DMS79 (cell line): ENCODE data around the gene BLVRA.

Source experiments
- DNase-seq: peaks from one replicate; lab custom pipeline; 2025; lab: John Stamatoyannopoulos, UW

BLVRA gene

DNA sequence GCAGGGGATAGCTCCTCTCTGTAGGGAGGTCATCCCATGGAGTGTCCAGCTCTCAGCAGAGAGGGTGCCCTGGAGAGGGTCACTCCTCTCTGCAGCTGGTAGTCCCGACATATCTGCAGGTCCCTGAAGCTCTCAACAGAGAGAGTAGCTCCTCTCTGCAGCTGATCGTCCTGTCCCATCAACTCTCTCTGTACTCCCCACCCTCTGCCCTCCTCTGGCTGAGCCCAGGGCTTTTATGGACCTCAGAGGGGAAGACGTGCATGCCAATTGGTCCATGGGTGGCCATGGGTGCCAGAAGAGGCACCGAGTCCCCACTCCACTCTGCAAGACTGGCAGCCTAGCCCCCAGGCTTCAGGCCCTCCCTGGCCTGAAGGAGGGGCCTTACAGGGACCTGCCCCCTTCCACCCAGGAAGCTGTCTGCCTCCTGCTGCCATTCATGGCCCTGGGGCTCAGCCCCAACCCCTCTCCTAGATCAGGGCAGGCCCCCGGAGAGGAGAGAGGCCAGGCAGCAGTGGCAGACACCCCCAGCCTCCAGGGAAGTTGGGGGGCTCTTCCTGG lies 9.0 kb upstream of the BLVRA start:
- no peak for DNase-seq

DNA sequence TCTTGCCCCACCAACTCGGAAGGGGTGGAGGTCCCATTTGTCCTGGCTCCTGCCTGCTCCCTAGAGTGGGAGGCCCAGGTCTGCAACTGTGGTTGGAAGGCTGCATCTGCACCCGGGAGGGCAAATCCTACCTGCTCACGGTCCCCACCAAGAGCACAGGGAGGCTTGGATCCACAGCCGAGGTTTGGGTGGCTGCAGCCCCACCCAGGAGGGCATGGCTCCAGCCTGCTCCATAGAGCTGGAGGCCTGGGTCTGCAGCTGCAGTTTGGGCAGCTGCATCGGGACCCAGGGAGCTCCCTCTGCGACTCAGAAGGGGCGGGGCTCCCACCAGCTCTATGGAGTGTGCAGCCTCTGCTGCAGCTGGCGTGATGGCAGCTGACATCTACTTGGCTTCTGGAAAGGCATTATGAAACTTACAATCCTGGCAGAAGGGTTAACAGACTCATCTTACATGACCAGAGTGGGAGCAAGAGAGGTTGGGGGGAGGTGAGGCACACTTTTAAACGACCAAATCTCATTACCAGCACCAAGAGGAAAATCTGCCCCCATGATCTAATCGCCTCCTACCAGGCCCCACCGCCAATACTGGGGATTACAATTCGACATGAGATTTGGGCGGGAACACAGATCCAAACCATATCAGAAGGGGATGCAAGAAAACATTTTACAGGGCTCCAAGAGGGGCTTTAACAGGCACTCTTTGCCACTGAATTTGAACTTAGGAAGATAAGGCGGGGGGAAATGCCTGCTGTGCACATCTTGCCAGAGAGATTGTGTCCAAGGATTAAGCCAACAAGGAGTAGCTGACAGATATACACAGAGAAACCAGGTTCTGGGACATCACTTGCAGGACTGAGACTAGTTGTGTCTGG lies 8.2 kb upstream of the BLVRA start:
- DNase-seq, result no peak

DNA sequence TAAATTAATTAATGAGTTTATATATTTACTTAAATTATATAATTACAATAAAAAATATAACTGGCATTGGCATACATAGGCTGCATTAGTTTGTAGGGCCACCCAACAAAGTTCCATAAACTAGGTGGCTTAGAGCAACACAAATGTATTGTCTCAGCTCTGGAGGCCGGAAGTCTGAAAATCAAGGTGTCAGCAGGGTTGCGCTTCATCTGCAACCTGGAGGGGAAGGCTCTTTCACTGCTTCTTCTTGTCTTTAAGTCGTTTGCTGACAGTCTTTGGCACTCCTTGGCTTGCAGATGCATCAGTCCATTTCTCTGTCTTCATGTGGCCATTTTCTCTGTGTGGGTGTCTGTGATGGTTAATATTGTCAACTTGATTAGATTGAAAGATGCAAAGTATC lies 6.1 kb upstream of the BLVRA start:
- no peak for DNase-seq

DNA sequence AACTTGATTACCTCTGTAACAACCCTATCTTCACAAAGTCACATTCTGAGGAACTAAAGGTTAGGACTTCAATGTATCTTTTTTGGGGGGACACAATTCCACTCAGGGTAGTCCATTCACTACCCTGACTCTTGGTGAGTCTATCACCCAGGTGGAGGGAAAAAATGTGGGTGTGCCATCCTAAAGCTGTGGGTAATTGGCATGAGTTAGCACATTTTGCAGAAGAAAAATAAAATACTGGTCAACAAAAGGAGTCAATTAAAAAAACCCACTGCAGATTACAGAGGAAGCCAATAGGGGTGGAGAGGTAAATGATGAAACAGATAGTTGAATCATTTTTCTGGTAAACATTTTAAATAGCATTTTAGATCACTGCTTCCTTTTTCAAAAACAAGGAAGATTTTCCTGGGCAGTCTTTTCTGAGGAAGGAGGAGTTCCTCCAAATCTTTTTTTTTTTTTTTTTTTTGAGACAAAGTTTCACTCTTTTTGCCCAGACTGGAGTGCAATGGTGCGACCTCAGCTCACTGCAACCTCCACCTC lies 5.1 kb upstream of the BLVRA start:
- DNase-seq, result no peak

DNA sequence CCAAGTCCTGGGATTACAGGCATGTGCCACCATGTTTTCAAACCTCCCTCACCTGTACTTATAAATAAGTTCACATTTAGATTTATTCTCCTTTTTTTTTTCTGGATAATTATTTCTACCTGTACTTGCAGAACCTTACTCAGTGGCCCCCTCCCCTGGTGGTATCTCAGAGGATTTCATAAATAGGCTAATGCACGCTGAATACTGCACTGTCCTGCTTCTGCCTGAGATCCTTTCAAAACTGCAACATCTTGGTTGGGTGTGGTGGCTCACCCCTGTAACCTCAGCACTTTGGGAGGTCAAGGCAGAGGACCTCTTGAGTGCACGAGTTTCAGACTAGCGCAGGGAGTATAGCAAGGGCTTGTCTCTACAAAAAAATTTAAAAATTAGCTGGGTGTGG lies 4.6 kb upstream of the BLVRA start:
- DNase-seq, result no peak

DNA sequence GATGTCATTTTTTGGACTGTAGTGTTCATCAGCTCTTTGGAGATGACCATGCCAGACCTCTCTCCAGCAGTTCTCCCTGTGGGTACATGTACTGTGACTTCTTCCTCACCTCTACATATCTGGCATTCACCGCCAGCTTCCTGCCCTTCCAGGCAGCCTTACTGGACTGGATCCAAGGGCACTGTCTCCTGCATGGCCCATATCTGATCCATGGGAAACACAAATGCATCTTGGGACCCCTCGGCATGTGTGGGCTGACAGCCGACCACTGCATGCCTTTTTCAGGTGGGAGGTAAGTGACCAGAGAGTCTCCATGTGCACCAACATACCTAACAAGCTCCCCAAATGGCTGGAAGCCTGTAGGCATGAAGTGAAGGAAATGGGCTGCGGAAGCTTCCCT lies 3.9 kb upstream of the BLVRA start:
- DNase-seq, result no peak

DNA sequence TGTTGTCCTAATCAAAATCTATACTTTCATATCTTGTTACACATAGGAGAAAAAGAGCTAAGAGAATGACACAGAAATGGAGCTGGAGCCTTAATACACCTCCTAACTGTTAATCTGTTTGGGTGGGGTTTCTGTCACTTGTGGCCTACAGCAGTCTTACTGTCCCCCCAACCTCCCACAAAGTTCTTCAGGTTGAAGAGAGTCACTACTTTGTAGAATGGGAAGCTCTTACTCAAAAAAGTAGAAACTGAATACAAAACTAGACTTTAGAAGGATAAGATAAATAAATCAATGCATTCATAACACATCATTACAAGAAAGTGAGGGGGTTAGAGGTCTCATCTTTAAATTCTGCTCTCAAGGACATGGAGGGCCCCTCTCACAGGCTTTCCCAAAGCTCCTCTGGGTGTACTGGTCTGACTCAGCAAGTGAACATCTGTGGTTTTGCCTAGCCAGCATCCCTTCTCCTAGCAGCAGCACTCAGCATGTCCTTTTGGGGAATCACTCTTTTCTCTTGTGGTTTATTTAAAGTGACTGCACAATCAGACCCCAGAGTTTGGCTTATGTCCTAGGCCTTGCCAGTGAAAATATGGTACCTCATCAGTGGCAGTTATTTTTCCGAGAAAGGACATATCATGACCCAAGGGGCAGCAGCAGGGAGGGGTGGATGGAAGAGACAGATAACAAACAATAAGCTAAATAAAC lies 2.0 kb upstream of the BLVRA start:
- no peak for DNase-seq

DNA sequence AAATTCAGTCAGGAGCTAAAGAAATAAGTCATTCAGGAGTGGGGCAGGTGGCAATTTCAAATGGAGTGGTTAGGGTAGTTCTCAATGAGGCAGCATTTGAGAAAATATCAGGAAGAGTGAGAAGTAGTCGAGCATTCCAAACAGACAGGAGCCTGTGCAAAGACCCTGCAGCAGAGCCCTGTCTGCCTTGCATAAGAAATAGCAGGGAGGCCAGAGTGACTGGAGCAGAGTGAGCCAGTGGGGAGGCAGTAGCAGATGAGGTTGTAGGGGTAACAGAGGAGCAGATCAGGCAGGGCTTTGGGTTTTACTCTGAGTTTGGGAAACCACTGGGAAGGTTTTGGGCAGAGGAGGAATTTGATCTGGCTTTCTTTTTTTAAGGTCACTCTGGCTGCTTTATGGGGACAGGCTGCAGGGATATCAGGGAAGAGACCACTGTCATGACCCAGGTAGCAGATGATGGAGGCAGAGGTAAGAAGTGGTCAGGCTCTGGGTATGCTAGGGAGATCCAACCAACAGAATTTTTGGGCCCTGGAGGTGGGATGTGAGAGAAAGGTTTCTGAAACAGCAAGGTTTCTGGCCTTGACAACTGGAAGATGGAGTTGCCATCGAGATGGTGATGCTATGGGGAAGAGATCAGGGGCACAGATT lies 1.3 kb upstream of the BLVRA start:
- DNase-seq, result no peak

DNA sequence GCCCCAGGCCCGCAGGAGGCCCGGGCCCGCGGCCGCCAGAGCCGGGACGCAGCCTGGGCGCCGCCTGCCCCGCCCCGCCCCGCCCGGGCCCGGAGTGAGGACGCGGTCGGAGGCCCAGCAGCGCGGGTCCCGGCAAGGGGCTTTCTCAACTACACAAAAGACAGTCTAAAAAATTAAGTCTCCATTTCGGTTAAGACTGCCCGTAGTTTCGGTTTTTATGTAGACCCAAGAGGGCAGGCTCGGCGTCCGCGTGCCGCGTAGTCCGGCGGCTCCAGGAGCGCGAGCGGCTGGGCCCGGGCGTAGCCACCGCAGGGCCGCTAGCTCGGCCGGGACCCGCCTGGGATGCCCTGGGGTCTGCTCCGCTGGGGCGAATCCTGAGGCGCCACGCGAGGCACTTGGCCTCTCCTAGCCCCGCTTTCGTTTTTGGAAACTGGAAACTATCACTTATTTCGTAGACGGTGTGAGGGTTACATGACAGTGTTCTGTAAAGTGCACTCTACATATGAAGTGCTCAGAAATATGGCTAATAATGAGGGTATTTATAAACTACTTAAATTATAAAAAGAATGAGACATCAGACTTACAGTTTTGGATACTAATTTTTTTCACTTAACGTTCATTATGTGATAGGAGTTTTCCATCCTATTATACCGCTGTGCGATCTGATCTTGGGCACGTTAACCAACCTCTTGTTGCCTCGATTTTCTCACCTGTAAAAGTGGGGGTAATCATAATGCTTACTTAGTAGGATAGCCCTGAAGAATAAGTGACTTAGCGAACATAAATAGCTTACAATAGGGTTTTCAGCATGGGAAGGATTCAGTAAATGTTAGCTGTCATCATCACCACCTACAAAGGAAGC lies 573 bp downstream of the BLVRA start:
- DNase-seq, result peak; percentile 8

DNA sequence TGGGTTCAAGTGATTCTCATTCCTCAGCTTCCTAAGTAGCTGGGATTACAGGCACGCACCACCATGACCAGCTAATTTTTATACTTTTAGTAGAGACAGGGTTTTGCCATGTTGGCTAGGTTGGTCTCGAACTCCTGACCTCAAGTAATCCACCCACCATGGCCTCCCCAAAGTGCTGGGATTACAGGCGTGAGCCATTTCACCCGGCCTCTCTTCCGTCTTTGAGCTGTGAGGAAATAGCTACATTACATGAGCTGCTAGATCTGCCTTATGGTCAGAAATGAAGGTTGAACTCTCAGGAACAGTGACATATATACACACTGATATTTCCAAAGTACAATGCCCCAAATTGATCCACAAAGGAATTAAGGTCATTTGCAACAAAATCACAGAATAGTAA lies 2.4 kb downstream of the BLVRA start:
- DNase-seq, result no peak

DNA sequence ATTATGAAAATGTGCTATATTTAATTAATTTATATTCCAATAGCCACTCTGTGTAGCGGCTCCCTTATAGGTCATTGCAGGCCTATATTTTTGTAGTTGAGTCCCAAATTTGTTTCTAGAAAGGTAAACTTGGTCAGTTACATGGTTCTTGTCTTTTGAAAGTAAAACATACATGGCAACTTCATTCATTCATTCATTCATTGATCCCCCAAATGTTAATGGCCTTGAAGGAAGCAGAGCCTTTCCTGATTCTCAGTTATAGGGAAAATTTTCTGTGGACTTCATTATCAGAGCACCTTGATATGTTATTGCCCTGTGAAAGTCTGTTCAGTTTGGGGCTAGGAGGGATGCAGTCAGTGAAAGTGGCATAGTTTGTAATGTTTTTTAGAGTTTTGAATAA lies 2.9 kb downstream of the BLVRA start:
- no peak for DNase-seq

DNA sequence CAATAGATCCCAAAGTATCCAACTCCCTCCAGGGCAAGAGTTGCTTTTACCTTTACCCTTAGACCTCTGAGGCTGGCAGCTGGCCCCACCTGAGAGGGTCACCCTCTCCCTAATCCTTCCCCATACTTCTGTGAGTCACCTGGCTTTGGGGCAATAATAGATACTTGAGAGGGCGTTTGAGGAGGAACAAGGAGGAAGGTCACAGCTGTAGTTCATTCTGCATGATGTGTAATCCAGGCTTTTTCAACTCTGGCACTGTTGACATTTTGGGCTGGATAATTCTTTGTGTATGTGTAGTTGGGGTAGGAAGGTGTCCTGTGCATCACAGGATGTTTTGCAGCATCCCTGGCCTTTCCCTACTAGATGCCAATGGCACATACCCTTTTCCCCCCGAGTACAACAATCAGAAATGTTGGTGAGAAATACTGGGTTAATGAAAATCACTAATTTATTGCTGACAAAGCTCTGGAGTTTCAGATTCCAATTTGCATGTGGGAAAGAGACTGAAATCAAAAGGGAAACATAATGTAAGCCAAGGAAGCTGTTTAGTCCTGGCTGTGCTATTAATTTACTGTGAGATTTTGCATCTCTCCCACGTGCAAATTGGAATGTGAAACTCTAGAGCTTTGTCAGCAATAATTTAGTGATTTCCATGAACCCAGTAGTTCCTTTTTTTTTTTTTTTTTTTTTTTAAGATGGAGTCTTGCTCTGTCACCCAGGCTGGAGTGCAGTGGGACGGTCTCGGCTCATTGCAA lies 3.6 kb downstream of the BLVRA start:
- DNase-seq, result no peak

DNA sequence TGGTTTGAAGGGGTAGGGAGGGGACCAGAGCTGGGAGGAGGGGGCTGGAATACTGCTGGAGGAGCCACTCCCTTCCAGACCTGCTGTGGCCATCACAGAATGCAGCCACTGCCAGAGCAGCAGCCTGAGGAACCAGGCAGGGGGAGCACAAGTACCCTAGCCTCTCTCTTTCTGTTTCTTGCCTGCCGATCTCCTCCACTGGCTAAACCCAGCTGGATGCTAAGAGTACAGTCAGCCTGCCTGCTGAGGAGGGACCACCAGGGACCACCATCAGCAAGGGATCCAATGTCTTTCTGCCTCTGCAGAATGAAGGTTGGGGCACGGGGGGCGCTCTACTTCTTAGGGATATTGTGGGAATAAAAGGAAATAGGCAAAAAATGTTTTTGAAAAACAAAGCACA lies 4.7 kb downstream of the BLVRA start:
- DNase-seq, result no peak

DNA sequence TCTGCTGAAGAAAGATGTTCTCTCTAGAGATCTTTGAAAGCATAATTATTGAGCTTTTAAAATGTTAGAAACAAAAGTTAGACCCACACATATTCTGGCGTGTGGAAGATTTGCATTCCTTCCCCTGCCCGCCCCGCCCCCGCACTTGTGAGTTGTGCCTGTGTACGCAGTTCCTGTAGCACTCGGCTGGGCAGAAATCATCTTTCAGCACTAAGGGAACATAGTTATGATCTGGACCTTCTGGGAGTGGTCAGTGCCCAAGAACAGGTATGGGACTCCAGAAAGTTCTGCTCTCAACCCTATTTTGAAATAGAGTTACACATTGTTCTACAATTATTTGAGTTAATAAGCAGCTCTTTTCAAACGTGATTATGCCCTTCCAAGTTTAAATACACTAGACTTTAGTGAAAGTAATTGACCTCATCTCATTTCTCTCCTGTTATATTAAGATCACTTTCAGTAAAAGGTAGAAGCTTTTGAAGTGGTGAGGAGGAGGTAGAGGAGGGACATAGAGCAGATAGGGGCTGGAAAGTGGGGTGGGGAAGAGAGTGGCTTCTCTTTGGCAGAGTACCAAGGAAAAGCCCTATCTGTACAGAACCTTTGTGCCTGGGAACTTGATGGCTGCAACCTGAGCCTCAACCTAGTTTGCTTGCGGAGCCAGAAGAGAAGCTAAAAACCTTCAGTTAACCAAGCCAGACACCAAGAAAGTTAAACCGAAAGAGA lies 5.7 kb downstream of the BLVRA start:
- DNase-seq, result no peak

DNA sequence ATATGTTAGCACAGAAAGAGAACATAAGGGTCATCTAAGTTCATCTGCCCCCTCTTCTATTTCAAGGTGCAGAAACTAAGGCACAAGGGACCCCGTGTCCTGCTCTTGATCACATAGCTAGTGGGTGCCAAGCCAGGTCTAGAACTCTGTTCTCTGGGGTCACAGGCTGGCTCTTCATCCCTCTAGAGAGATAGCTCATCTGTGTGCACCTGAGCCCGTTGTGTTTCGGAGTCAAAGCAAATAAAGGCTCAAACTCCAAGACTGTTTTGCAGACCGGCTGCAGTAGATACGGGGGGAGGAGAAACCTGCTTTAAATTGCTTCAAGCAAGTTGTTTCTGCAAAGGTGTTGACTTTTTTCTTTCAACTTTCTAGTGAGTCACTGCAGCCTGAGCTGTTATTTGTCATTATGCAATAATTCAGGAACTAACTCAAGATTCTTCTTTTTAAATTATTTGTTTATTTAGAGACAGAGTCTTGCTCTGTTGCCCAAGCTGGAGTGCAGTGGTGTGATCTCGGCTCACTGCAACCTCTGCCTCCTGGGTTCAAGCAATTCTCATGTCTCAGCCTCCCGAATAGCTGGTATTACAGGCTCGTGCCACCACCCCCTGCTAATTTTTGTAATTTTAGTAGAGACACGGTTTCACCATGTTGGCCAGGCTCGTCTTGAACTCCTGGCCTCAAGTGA lies 6.5 kb downstream of the BLVRA start:
- no peak for DNase-seq

DNA sequence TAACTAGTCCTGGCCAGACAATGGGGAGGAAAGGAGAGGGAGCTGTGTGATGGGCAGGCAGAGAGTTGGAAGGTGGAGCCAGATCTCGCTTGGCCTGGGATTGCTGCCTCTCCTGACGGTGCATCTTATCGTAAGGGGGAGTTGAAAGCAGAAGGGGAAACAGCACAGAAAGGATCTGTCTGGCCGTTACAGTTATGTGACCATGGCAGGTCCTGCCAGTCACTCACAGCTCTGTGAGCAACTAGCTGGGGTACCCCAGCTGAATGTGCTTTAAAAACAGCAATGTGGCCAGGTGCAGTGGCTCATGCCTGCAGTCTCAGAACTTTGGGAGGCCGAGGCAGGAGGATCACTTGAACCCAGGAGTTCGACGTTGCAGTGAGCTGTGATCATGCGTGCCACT lies 8.1 kb downstream of the BLVRA start:
- no peak for DNase-seq

DNA sequence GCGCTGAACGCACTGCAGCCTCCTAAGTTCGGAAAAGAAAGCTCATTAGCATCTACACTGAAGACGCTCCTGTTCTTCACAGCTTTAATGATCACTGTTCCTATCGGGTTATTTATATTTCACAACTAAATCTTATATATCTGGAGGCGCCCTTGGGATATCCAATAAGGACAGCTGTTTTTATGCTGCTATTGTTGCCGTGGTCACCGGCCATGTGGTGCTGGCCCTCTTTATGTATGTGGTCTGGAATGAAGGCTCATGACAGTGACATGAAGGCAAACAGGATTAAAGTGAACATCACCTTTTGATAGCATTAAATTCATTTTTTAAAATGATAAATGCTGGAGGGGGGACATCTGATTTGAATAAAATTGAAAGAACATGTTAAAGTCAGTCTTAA lies 8.8 kb downstream of the BLVRA start:
- no peak for DNase-seq

DNA sequence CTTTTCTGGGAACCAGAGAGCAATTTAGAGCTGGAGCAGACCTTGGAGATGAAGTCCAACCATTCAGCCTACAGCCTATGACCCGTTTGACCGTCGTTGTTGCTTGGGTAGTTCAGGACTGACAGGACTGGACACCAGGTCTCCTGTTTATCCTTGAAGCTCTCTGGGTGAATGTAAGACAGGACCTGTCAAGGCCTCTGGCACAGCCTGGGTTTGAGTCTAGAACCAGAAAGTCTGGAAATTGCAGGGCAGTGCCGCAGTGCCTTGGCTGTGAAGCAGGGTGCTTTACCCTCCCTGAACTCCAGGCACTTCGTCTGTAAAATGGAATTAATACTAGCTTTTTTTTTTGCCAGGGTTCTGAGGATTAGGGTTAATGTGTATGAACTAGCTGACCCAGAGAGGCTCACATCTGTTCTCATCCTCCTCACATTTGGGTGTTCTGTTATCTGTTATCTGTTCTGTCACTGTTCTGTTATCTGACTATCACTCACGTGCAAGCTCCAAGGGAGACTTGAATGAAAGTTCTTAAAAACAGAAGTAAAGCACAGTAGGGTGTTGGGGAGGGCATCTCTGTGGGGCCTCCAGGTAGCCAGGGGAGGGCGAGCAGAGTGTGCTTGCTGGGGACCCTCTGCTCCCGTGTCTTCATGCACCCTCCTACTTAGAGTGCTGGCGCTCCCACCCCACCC lies 9.9 kb downstream of the BLVRA start:
- no peak for DNase-seq

DNA sequence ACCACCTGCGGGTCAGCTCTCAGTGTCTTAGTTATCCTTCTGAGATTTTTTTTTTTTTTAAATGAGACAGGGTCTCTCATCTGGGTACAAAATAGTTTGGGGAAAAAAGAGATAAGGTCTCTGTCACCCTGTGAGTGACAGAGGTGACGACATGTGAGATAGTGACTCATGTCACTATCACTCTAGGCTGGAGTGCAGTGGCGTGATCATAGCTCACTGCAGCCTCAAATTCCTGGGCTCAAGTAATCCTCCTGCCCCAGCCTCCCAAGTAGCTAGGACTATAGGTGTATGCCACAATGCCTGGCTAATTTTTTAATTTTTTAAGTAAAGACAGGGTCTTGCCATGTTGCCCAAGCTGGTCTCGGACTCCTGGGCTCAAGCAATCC lies 10.4 kb downstream of the BLVRA start:
- DNase-seq, result no peak
